ENCODE data around the gene LINC00632. TPM values are rescaled to one million over a fixed set of nuclear protein-coding genes. Genes with fewer than 3 reads are reported as not detected.
"Not testable (repeated sequence)": the region's sequence is repeated elsewhere in the genome, so short reads cannot be mapped to it uniquely, and the experiment has no call there.

The LINC00632 gene
- polyA plus RNA-seq (ENCODE audit: insufficient read length in 10 of 10): 10 to 100 TPM in 5 of 10 donors, 1 to 10 TPM in 5; 3.5 to 20.4 (median 8.9) TPM
- long read RNA-seq, donor 1: 0 reads
- long read RNA-seq, donor 2, partial matches to known transcripts: 0 of 1 reads
- long read RNA-seq, donor 2, other reads (novel, unspliced or antisense): 0 of 1 reads
- long read RNA-seq, donor 3: 0 reads
- long read RNA-seq, donor 4, partial matches to known transcripts: 0 of 1 reads
- long read RNA-seq, donor 4, other reads (novel, unspliced or antisense): 0 of 1 reads
- long read RNA-seq, donor 5, partial matches to known transcripts: 0 of 3 reads
- long read RNA-seq, donor 5, other reads (novel, unspliced or antisense): 0 of 3 reads
- long read RNA-seq, donor 6: 0 reads
- long read RNA-seq, donor 7, partial matches to known transcripts: 0 of 1 reads
- long read RNA-seq, donor 7, other reads (novel, unspliced or antisense): 0 of 1 reads
- long read RNA-seq, donor 8, partial matches to known transcripts: 0 of 1 reads
- long read RNA-seq, donor 8, other reads (novel, unspliced or antisense): 0 of 1 reads
- long read RNA-seq, donor 9: 0 reads

GRCh38 chrX:140709421-140709846 is at the start of gene LINC00632:
Gene LINC00632 (plus strand): TSS chrX:140709759.
- DNase-seq: peak in 1 of 3 donors; percentile 28

DNA sequence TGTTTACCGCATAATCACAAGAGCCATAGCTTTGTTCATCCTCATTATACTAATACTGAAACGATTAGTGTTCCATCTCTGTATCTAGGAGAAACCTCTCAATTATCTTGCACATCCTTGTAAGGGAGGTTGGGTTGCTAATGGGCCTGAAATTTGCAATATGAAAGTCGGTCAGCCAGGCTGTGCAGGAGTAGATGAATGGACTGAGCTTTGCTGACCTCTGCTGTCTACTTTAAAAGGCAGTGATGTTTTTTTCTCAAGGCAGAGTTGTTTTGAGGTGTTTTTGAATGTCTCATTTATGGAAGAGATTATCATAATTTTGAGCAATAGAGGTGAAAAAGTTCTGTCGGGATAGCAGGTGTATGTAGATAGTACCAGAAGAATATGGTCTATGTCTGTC is 47.9 kb upstream of the LINC00632 start:
- no peak for DNase-seq

DNA sequence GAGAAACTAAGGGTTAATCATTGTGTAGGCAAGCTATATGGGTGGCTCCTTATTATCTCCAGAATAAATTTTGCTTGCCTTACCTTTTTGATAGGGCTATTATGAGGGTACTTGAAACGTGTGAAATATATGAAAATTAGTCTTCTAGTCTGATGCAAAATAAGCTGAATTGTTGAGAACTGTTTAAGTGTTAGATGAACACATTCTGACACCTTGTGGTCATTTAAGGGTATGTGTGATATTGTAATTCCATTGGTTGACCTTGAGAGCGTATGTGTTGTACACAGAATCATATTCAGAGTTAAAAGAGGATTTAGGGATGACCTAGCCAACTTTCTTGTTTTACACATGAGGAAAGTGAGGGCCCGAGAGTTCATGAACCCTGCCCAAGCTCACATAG is 44.6 kb upstream of the LINC00632 start:
- peak; percentile 2 to 10 (median 6) for DNase-seq

DNA sequence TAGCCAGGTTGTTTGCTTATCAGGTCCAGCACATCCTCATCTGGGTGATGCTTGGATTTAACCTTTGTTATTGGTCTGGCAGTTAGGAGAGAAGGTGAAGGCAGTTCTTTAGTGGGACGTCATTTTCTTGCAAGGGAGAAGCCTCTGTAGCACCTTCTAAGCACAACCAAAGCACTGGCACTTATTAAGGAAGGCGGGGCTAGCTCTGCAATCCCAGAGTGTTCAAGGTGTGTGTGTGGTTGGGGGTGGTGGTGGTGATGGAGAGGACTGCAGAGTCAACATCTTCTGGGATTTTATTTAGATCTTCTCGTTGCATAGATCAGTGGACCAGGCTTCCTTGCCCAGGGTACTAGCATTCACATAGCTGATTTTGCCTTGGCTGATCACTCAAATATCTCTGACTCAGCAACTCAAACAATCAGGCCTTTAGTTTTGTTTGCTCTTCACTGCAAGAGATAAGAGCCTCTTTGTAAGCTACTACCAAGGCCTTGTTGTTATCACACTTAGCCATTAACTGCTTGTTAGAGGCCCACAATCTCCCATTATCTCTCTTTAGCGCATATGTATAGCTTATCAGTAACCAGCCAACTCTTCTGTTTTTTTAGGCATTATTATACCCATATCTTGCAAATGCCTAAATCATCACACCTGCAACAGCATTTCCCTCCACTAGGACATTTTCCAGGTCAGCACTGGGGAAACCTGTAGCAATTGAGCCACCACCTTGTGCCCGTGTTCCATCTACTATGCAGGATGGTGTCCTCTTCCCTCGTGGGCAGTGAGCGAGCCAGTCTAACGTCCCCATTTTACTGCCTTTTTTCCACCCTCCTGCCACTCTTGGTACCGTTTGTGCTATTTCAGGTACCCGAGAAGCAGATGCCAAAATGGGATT is 36.5 kb upstream of the LINC00632 start:
- DNase-seq: no peak

- no peak for DNase-seq
These were observed 21.9 kb upstream of the LINC00632 start for GRCh38 chrX:140687706-140688105.

DNA sequence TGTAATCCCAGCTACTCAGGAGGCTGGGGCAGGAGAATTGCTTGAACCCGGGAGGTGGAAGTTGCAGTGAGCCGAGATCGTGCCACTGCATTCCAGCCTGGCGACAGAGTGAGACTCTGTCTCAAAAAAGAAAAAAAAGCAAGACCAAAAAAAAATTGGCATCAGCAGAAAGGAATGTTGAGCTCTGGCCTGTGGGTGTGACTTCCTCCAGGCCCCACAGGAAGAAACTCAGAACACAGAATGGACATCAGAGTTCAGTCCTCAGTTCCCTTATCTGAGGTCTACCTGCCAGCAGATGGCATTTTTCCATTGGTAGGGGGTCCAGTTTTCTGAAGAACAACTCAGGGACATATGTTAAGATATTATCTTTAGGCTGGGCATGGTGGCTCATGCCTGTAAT is 18.0 kb upstream of the LINC00632 start:
- DNase-seq: not testable (repeated sequence)

GRCh38 chrX:140697618-140698017 is 11.9 kb upstream of the LINC00632 start:
- no peak for DNase-seq

DNA sequence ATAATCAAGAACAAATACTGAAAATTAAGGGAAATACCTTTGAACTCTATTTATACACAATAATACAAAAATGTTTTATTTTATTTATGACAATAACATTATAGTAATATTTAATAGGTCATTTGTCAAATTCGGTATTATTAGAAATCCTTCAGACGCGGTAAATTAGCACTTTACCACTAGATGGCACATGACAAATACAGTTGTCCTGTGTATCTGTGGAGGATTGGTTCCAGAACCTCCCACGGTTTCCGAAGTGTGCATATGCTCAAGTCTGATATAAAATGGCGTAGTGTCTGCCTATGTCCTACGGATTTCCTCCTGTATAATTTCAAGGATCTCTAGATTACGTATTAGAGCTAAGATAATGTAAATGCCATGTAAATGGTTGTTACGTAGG is 8.1 kb upstream of the LINC00632 start:
- DNase-seq: peak in 1 of 3 donors; percentile 49

GRCh38 chrX:140710710-140711109 is 1.2 kb downstream of the LINC00632 start:
- DNase-seq: peak; percentile 23 to 68 (median 46)

- DNase-seq: no peak
These were observed 2.3 kb downstream of the LINC00632 start for GRCh38 chrX:140711894-140712293.

DNA sequence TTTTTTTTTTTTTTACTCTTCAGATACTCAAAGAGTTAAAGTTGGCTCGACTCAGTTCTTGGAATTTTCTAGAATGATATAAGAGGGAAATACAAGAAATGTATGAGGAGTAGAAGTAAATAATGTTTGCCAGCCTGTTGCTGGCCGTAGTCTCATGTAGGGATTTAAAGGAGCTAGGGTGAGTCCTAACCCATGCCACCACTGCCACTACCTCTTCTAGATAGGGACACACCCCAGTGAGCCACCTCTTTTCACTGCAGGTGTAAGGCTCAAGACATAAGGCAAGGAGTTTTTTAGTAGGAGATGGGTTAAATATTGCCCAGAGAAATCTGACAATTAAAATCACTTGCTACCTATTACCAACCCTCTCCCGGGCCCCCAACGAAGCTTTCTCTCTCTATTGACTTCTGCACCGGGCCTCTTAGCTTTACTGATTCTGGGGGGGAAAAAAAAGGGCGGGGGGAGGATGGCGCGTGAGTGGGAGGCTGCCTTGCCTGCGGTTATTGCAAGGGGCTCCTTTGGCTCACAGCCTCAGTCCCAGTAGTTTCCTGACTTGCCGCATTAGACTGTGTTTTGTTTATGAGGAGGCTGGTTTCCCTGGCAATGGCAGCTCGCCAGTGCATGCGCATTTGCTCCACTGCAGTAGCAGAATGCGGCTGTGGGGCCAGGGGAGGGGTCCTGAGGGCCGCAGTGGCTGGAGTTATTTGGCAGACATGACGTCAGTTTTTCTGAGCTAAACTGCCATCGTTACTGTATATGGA is 3.0 kb downstream of the LINC00632 start:
- DNase-seq: peak; percentile 68 to 92 (median 84)

- no peak for DNase-seq
These were observed 3.6 kb downstream of the LINC00632 start for GRCh38 chrX:140713174-140713539.

DNA sequence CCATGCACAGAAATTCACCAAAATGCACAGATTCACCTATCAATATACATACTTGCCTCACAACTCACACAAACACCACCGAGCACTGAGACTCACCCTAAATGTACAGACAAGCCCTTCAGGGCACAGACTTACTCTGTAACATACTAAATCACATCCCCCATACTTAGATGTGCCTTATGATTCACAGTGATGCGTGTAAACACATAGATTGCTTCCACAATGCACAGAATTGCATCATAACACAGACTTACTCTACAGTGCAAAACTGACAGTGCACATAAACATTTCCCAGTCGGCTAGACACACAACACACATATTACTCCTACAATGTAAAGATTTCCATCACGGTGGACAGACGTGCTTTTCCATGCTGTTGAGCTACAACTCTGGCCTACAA is 6.2 kb downstream of the LINC00632 start:
- DNase-seq: no peak

GRCh38 chrX:140723121-140723715 is 13.7 kb downstream of the LINC00632 start:
- DNase-seq: peak in 2 of 3 donors; percentile 37 to 55

- DNase-seq: peak in 1 of 3 donors; percentile 31
These were observed 14.8 kb downstream of the LINC00632 start for GRCh38 chrX:140724309-140724708.

DNA sequence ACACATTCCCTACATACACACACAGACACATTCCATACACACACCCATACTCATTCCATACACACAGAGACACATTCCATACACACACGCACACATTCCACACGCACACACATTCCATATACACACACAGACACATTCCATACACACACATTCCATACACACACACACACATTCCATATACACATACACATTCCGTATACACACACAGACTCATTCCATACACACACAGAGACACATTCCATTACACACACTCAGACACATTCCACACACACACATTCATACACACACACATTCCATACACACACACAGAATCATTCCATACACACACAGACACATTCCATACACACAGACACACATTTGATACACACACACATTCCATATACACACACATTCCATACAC is 15.2 kb downstream of the LINC00632 start:
- DNase-seq: peak in 1 of 3 donors; percentile 40

DNA sequence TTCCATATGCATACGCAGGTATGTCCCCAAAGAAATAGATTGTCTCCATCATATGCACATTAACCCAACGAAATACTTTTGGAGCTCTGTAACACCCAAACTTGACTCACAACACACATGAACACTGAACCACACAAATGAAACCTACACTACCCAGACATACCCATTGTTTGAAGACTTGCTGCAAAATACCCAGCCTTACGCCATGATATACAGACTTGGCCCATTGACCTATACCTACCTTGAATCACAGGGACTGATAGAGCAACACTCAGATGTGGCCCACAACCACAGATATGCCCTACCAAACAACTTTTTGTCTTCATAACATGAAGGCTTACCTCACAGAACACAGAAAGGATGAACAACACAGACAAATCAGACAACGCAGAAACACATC is 15.9 kb downstream of the LINC00632 start:
- no peak for DNase-seq

DNA sequence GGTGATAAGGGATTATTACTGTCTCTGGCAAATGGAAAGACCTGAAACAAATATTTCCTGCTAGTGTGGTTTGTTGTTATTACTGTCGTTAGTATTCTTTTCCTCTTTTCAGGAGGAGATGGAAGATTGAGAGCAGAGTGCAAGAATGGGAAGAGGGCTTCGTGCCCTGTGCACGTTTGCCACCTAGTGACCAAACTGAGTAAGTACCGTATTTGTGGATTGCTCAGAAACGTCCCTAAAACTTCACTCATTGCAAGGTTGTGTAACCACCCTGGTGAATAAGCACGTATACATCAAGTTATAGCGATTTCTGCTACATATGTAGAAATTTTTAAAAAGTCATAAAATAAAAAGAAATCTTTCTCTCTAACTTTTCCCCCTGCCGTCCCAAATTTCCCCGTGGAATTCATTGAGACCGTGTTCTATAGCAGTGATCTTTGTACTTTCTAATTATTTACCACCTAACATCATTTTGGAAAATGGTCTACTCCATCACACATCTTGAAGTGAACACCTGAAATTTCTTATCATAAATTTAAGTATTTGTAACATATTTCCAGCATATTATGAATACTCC is 24.3 kb downstream of the LINC00632 start:
- peak in 2 of 3 donors; percentile 56 to 57 for DNase-seq

DNA sequence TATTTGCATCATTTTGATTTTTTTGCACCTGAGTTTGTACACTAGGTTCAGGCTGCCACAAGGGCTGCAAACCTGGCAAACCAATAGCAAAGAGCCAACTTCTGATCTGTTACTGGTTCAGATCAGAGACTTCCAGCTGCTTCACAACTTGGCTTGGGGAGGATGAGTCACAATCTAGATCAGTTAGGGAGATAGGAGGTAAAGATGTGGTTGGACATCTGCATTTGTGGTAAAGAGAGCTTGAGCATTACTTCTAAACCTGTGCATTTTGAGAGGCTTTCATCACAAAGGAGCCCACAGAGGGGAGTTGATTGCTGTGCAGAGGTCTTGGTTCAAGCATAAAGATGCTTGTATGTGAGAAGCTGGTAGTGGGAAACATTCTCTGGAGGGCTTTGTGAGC is 34.5 kb downstream of the LINC00632 start:
- no peak for DNase-seq

DNA sequence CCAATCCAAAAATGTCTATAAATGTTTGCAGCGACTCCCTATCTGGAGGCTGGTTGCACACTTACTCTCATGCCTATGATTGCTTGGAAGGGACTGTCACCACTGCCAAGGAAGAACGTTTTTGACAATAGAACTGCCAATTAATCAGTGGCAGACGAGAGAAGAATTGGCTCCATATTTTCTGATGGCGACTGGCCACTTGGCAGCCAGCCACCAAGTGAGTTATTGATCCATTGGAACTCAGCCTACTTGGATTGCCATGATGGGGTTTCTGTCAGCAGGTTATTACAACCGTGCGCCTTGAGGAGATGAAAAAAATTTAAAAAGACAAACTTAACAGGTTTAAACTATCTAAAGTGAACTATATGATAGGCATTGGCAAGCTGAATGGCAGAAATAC is 47.4 kb downstream of the LINC00632 start:
- DNase-seq: no peak

- DNase-seq: peak; percentile 51 to 77 (median 56)
These were observed 52.5 kb downstream of the LINC00632 start for GRCh38 chrX:140762061-140762460.
